ENCODE measurements around the gene SCGN. TPM values are rescaled to one million over a fixed set of nuclear protein-coding genes. Genes with fewer than 3 reads are reported as not detected.

Gene SCGN
- total RNA-seq, 2 experiments from 2014 or later, result not detected

GRCh38 chr6:25701807-25702206 lies 49.8 kb downstream of the SCGN start:
- peaks cover 17% of the 10 kb centered on the region for H3K27me3 Mint-ChIP-seq
- peaks cover 2% of the 10 kb centered on the region for H3K9me3 Mint-ChIP-seq (ENCODE audit: low read depth)
- DNase-seq, result no peak
- H3K4me3 Mint-ChIP-seq, result no peak overlapping the region
- no peak overlapping the region for H3K27ac Mint-ChIP-seq
- ATAC-seq, result no peak
- no peaks in the 10 kb centered on the region for H3K36me3 Mint-ChIP-seq
- H3K4me1 Mint-ChIP-seq, result no peaks in the 10 kb centered on the region
- CTCF ChIA-PET, result no interaction called here

GRCh38 chr6:25703005-25703404 lies 51.0 kb downstream of the SCGN start:
- peaks cover 2% of the 10 kb centered on the region for H3K9me3 Mint-ChIP-seq (ENCODE audit: low read depth)
- ATAC-seq, result no peak
- H3K27ac Mint-ChIP-seq, result no peak overlapping the region
- no peaks in the 10 kb centered on the region for H3K36me3 Mint-ChIP-seq
- CTCF ChIA-PET, result interaction anchor here (1.4 to 2.9 kb wide), 3 partner anchors 11 to 17 kb away, joined by 4 to 7 read pairs (median 4); no protein-coding TSS in a partner anchor
- peaks cover 22% of the 10 kb centered on the region for H3K27me3 Mint-ChIP-seq
- DNase-seq, result no peak
- H3K4me1 Mint-ChIP-seq, result no peaks in the 10 kb centered on the region
- no peak overlapping the region for H3K4me3 Mint-ChIP-seq

- CTCF ChIA-PET, result interaction anchor here (0.9 to 2.9 kb wide), 3 partner anchors 10 to 16 kb away, joined by 4 to 7 read pairs (median 4); no protein-coding TSS in a partner anchor
- no peak for ATAC-seq
- Mint-ChIP-seq H3K36me3 (no peaks in the 10 kb centered on the region), H3K4me1 (no peaks in the 10 kb centered on the region), H3K4me3 (no peak overlapping the region), H3K27me3 (peaks cover 22% of the 10 kb centered on the region), H3K9me3 (ENCODE audit: low read depth) (no peaks in the 10 kb centered on the region), H3K27ac (no peak overlapping the region)
- no peak for DNase-seq
Observed at GRCh38 chr6:25704001-25704400, 52.0 kb downstream of the SCGN start.

GRCh38 chr6:25706314-25707014 lies 54.4 kb downstream of the SCGN start:
- Mint-ChIP-seq H3K4me3 (no peak overlapping the region), H3K27ac (no peak overlapping the region), H3K4me1 (no peaks in the 10 kb centered on the region), H3K9me3 (ENCODE audit: low read depth) (no peaks in the 10 kb centered on the region), H3K27me3 (peaks cover 22% of the 10 kb centered on the region), H3K36me3 (no peaks in the 10 kb centered on the region)
- ATAC-seq (no peak), DNase-seq (no peak)
- CTCF ChIA-PET, result interaction anchor here (1.7 to 2.0 kb wide), 2 partner anchors 12 to 14 kb away, joined by 6 to 7 read pairs; no protein-coding TSS in a partner anchor

GRCh38 chr6:25709761-25710160 lies 57.7 kb downstream of the SCGN start:
- peaks cover 7% of the 10 kb centered on the region for H3K27me3 Mint-ChIP-seq
- DNase-seq (no peak), ATAC-seq (no peak)
- no peaks in the 10 kb centered on the region for H3K4me1 Mint-ChIP-seq
- H3K36me3 Mint-ChIP-seq, result no peaks in the 10 kb centered on the region
- no peak overlapping the region for H3K27ac Mint-ChIP-seq
- CTCF ChIA-PET, result interaction anchor here (1.0 kb wide), 1 partner anchor 9 kb away, joined by 5 read pairs; no protein-coding TSS in a partner anchor
- no peak overlapping the region for H3K4me3 Mint-ChIP-seq
- H3K9me3 Mint-ChIP-seq (ENCODE audit: low read depth), result no peaks in the 10 kb centered on the region

- H3K27me3 Mint-ChIP-seq, result peaks cover 7% of the 10 kb centered on the region
- CTCF ChIA-PET, result no interaction called here
- H3K27ac Mint-ChIP-seq, result no peak overlapping the region
- DNase-seq, result no peak
- H3K36me3 Mint-ChIP-seq, result no peaks in the 10 kb centered on the region
- no peak overlapping the region for H3K4me3 Mint-ChIP-seq
- no peaks in the 10 kb centered on the region for H3K9me3 Mint-ChIP-seq (ENCODE audit: low read depth)
- H3K4me1 Mint-ChIP-seq, result no peaks in the 10 kb centered on the region
- ATAC-seq, result no peak
Observed at GRCh38 chr6:25710287-25710686, 58.3 kb downstream of the SCGN start.

- H3K27ac Mint-ChIP-seq, result no peak overlapping the region
- CTCF ChIA-PET, result interaction anchor here (1.6 kb wide), 1 partner anchor 10 kb away, joined by 4 read pairs; no protein-coding TSS in a partner anchor
- no peak for ATAC-seq
Observed at GRCh38 chr6:25713824-25714223, 61.8 kb downstream of the SCGN start.

GRCh38 chr6:25714765-25715164 lies 62.8 kb downstream of the SCGN start:
- H3K27ac Mint-ChIP-seq, result no peak overlapping the region
- no peaks in the 10 kb centered on the region for H3K36me3 Mint-ChIP-seq
- CTCF ChIA-PET, result interaction anchor here (1.6 kb wide), 1 partner anchor 10 kb away, joined by 4 read pairs; no protein-coding TSS in a partner anchor
- DNase-seq, result no peak
- H3K4me1 Mint-ChIP-seq, result no peaks in the 10 kb centered on the region
- no peak overlapping the region for H3K4me3 Mint-ChIP-seq
- ATAC-seq, result no peak
- no peaks in the 10 kb centered on the region for H3K27me3 Mint-ChIP-seq
- H3K9me3 Mint-ChIP-seq (ENCODE audit: low read depth), result no peaks in the 10 kb centered on the region

More at GRCh38 chr6:25713824-25714223, 61.8 kb downstream of the SCGN start:
- Mint-ChIP-seq H3K9me3 (ENCODE audit: low read depth) (no peaks in the 10 kb centered on the region), H3K36me3 (no peaks in the 10 kb centered on the region), H3K4me1 (no peaks in the 10 kb centered on the region), H3K27me3 (no peaks in the 10 kb centered on the region), H3K4me3 (no peak overlapping the region)
- DNase-seq, result no peak

- Mint-ChIP-seq H3K4me3 (no peak overlapping the region), H3K27me3 (peaks cover 3% of the 10 kb centered on the region), H3K36me3 (no peaks in the 10 kb centered on the region), H3K4me1 (no peaks in the 10 kb centered on the region), H3K9me3 (ENCODE audit: low read depth) (no peaks in the 10 kb centered on the region), H3K27ac (no peak overlapping the region)
- CTCF ChIA-PET, result interaction anchor here (1.4 kb wide), 1 partner anchor 287 kb away, joined by 6 read pairs; no protein-coding TSS in a partner anchor
- DNase-seq (no peak), ATAC-seq (no peak)
Observed at GRCh38 chr6:25715794-25716193, 63.8 kb downstream of the SCGN start.

GRCh38 chr6:25717866-25718740 lies 66.1 kb downstream of the SCGN start:
- CTCF ChIA-PET, result interaction anchor here (0.7 to 1.3 kb wide), 12 partner anchors 9 to 495 kb away, joined by 3 to 6 read pairs (median 3); partner anchors contain the start of genes CARMIL1 and TRIM38
- Mint-ChIP-seq H3K9me3 (ENCODE audit: low read depth) (no peaks in the 10 kb centered on the region), H3K27ac (no peak overlapping the region), H3K27me3 (peaks cover 11% of the 10 kb centered on the region), H3K4me1 (no peaks in the 10 kb centered on the region), H3K36me3 (no peaks in the 10 kb centered on the region), H3K4me3 (no peak overlapping the region)
- ATAC-seq (no peak), DNase-seq (no peak)

GRCh38 chr6:25726122-25726911 lies 74.3 kb downstream of the SCGN start:
- Mint-ChIP-seq H3K27ac (no peak overlapping the region), H3K9me3 (ENCODE audit: low read depth) (no peaks in the 10 kb centered on the region), H3K36me3 (no peaks in the 10 kb centered on the region), H3K27me3 (peaks cover 26% of the 10 kb centered on the region), H3K4me3 (no peak overlapping the region), H3K4me1 (no peaks in the 10 kb centered on the region)
- DNase-seq (no peak), ATAC-seq (no peak)
- CTCF ChIA-PET, result interaction anchor here (1.1 to 1.5 kb wide), 2 partner anchors 8 to 14 kb away, joined by 3 to 5 read pairs; no protein-coding TSS in a partner anchor

GRCh38 chr6:25727028-25727427 lies 75.0 kb downstream of the SCGN start:
- ATAC-seq (no peak), DNase-seq (no peak)
- H3K4me3 Mint-ChIP-seq, result no peak overlapping the region
- H3K27ac Mint-ChIP-seq, result no peak overlapping the region
- H3K36me3 Mint-ChIP-seq, result no peaks in the 10 kb centered on the region
- H3K9me3 Mint-ChIP-seq (ENCODE audit: low read depth), result no peaks in the 10 kb centered on the region
- peaks cover 31% of the 10 kb centered on the region for H3K27me3 Mint-ChIP-seq
- no peaks in the 10 kb centered on the region for H3K4me1 Mint-ChIP-seq
- CTCF ChIA-PET, result interaction anchor here (1.1 to 1.5 kb wide), 2 partner anchors 9 to 13 kb away, joined by 3 to 5 read pairs; no protein-coding TSS in a partner anchor

GRCh38 chr6:25730907-25731306 lies 78.9 kb downstream of the SCGN start:
- Mint-ChIP-seq H3K4me3 (no peak overlapping the region), H3K27ac (no peak overlapping the region)

More at GRCh38 chr6:25730907-25731306, 78.9 kb downstream of the SCGN start:
- Mint-ChIP-seq H3K27me3 (peaks cover 48% of the 10 kb centered on the region), H3K4me1 (no peaks in the 10 kb centered on the region), H3K36me3 (no peaks in the 10 kb centered on the region), H3K9me3 (ENCODE audit: low read depth) (peaks cover 1% of the 10 kb centered on the region)
- no peak for DNase-seq
- CTCF ChIA-PET, result no interaction called here
- no peak for ATAC-seq

Measured in activated CD8-positive, alpha-beta memory T cell treated with anti-CD3 and anti-CD28 coated beads, Interleukin-2, amount 10 ng/mL, durations not matched to agents 7 days and 5 days (primary cell).